Transverse colon (tissue), 4 donors: ENCODE data around the gene AEBP2. TPM values are rescaled to one million over a fixed set of nuclear protein-coding genes. Genes with fewer than 3 reads are reported as not detected.

ENCODE experiments used
- DNase-seq: peaks from one replicate; pipeline ENCODE4 v3.0.0-alpha.2; 2019
- H3K27ac ChIP-seq, 4 donors: fragments of 200-600 bp; sonication (generic); 2 replicates each; pipeline ENCODE4 v1.5.1; 2016 to 2018; ENCODE audit warnings: inconsistent platforms in 4 of 4
- H3K27me3 ChIP-seq: fragments of 200-600 bp; sonication (generic); 2 replicates; pipeline ENCODE4 v1.5.1; 2017; ENCODE audit warnings: inconsistent platforms
- H3K36me3 ChIP-seq, 4 donors: fragments of 200-600 bp; sonication (generic); 2 replicates each; pipeline ENCODE4 v1.5.1; 2017 to 2019; ENCODE audit warnings: inconsistent platforms in 4 of 4
- H3K4me1 ChIP-seq, 4 donors: fragments of 200-600 bp; sonication (generic); 2 replicates each; pipeline ENCODE4 v1.5.1; 2017 to 2020; ENCODE audit warnings: inconsistent platforms in 4 of 4
- H3K4me3 ChIP-seq, 4 donors: fragments of 200-600 bp; sonication (generic); 1 replicate in 1 of 4; 2 replicates in 3 of 4; pipeline versions ENCODE4 v1.5.1 to v1.6.1; 2017 to 2019; ENCODE audit warnings: inconsistent platforms in 4 of 4
- H3K9me3 ChIP-seq, 2 donors: fragments of 200-600 bp; sonication (generic); 2 replicates each; pipeline ENCODE4 v1.5.1; 2017 to 2019; ENCODE audit warnings: inconsistent platforms in 2 of 2
- CTCF ChIP-seq, 5 experiments: fragments of 200-600 bp in 3 of 5; fragments of 450-650 bp in 2 of 5; sonication (generic) in 3 of 5; IDR thresholded peaks; 1 replicate in 2 of 5; 2 replicates in 3 of 5; pipeline ENCODE4 v1.5.1; 2016 to 2017; ENCODE audit warnings: antibody characterized with exemption in 5 of 5, inconsistent platforms in 3 of 5, mild to moderate bottlenecking in 2 of 5, moderate library complexity in 1 of 5
- EP300 ChIP-seq: sonication (generic); formaldehyde crosslinking; IDR thresholded peaks from one replicate; pipeline ENCODE4 v1.6.1; 2017; ENCODE audit warnings: antibody characterized with exemption, low read depth
- POLR2A ChIP-seq: fragments of 450-650 bp; IDR thresholded peaks from one replicate; pipeline ENCODE4 v1.6.1; 2016; ENCODE audit warnings: antibody characterized with exemption, mild to moderate bottlenecking, moderate library complexity
- POLR2AphosphoS5 ChIP-seq, 3 donors: sonication (generic); formaldehyde crosslinking; IDR thresholded peaks; one replicate each; pipeline ENCODE4 v1.6.1; 2016; ENCODE audit warnings: antibody characterized with exemption in 3 of 3
- WGBS, 2 donors: methylation state at CpG; one replicate each; pipeline ENCODE4 v1.1.5; 2018; ENCODE audit warnings: low coverage in 1 of 2; 5-methylcytosine and 5-hydroxymethylcytosine counted together
- in situ Hi-C, 4 donors: fragments of 200-750 bp; cut with MboI; loops; one replicate each; pipeline versions ENCODE4 v1.15.0 to v1.15.1; 2017; ENCODE audit warnings: low sequenced_read_pairs in 3 of 4, low pct_ligation_motif_present in 1 of 4, low pct_unique_long_range_greater_than_20kb in 1 of 4
- intact Hi-C: fragments of 100-400 bp; cut with DNase I; formaldehyde crosslinking; loops from one replicate; pipeline ENCODE4 v1.15.1; 2023; ENCODE audit warnings: low total_unique reads
- total RNA-seq, 4 donors: library from RNA; depleted of rRNA; stranded (reverse); fragments of >200 nt; gene quantifications; one replicate each; pipeline ENCODE4 v1.1.0, GENCODE V29; 2016

Gene AEBP2
- total RNA-seq, 4 donors from 2014 or later: 12.5 to 37.3 (median 32.2) TPM

GRCh38 chr12:19415563-19415962 is 23.7 kb upstream of the AEBP2 start:
- intact Hi-C loops (no loop called here), in situ Hi-C loops (no loop called here)
- H3K9me3 ChIP-seq: no peaks in the 10 kb centered on the region
- no peak overlapping the region for H3K4me3 ChIP-seq
- DNase-seq: no peak
- no peak for TF ChIP-seq POLR2AphosphoS5 (IDR thresholded peaks at IDR 0.05)
- no peaks in the 10 kb centered on the region for H3K4me1 ChIP-seq
- H3K27me3 ChIP-seq: no peaks in the 10 kb centered on the region
- no peak overlapping the region for H3K27ac ChIP-seq
- H3K36me3 ChIP-seq: no peaks in the 10 kb centered on the region

GRCh38 chr12:19419086-19419485 is 20.2 kb upstream of the AEBP2 start:
- H3K27ac ChIP-seq: no peak overlapping the region
- no peaks in the 10 kb centered on the region for H3K4me1 ChIP-seq
- H3K36me3 ChIP-seq: no peaks in the 10 kb centered on the region
- in situ Hi-C loops: no loop called here
- no peak for DNase-seq
- no peaks in the 10 kb centered on the region for H3K27me3 ChIP-seq
- 90 to 100% methylated on average over 3 to 14 of the region's 14 CpGs for WGBS, 2 donors
- TF ChIP-seq EP300: no peak
- no peak for TF ChIP-seq CTCF (IDR thresholded peaks at IDR 0.05)
- no peak for TF ChIP-seq POLR2A
- TF ChIP-seq POLR2AphosphoS5 (IDR thresholded peaks at IDR 0.05): no peak
- H3K4me3 ChIP-seq: no peak overlapping the region
- intact Hi-C loops: no loop called here
- H3K9me3 ChIP-seq: no peaks in the 10 kb centered on the region

- in situ Hi-C loops (no loop called here), intact Hi-C loops (no loop called here)
Measured at GRCh38 chr12:19421503-19422282, 17.6 kb upstream of the AEBP2 start.

GRCh38 chr12:19423166-19423930 is 15.9 kb upstream of the AEBP2 start:
- no peak overlapping the region for H3K4me3 ChIP-seq
- 86 to 95% methylated on average over 1 to 12 of the region's 12 CpGs for WGBS, 2 donors
- no peaks in the 10 kb centered on the region for H3K36me3 ChIP-seq
- TF ChIP-seq POLR2AphosphoS5 (IDR thresholded peaks at IDR 0.05) (no peak), CTCF (IDR thresholded peaks at IDR 0.05) (no peak), POLR2A (no peak), EP300 (no peak)
- H3K27ac ChIP-seq: no peak overlapping the region
- H3K4me1 ChIP-seq: no peaks in the 10 kb centered on the region
- DNase-seq: no peak
- no peaks in the 10 kb centered on the region for H3K27me3 ChIP-seq
- H3K9me3 ChIP-seq: no peaks in the 10 kb centered on the region
- in situ Hi-C loops: no loop called here
- intact Hi-C loops: no loop called here

More at GRCh38 chr12:19421503-19422282, 17.6 kb upstream of the AEBP2 start:
- H3K4me3 ChIP-seq: no peak overlapping the region
- no peaks in the 10 kb centered on the region for H3K9me3 ChIP-seq
- no peaks in the 10 kb centered on the region for H3K27me3 ChIP-seq
- 74 to 76% methylated on average over 3 to 6 of the region's 6 CpGs for WGBS, 2 donors
- TF ChIP-seq EP300 (no peak), POLR2A (no peak), CTCF (IDR thresholded peaks at IDR 0.05) (no peak), POLR2AphosphoS5 (IDR thresholded peaks at IDR 0.05) (no peak)
- H3K36me3 ChIP-seq: no peaks in the 10 kb centered on the region
- DNase-seq: no peak
- no peak overlapping the region for H3K27ac ChIP-seq
- no peaks in the 10 kb centered on the region for H3K4me1 ChIP-seq
